Measurements from ENCODE around the gene COLEC12.

DNA sequence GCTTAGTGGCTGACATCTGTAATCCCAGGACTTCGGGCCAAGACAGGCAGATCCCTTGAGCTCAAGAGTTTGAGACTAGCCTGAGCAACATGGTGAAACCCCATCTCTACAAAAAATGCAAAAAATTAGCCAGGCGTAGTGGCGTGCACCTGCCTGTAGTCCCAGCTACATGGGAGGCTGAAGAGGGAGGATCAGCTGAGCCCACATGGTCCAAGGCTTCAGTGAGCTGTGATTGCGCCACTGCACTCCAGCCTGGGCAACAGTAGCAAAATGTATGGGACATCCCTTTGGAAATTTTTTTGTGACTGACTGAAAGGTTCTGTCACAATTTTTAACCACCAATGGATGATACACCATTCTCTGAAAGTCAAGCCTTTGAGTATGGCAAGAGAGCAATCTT, 6.3 kb upstream of the COLEC12 start:
- no peak for TF ChIP-seq POLR2AphosphoS5 (IDR thresholded peaks at IDR 0.05; ENCODE audit: low read depth, low read length)
- TF ChIP-seq TCF7L2 (IDR thresholded peaks at IDR 0.05; ENCODE audit: borderline replicate concordance, extremely low read depth, insufficient read depth, insufficient read length): no peak

Measured in HCT116 (cell line).